ENCODE data around the gene PTPN7. TPM values are rescaled to one million over a fixed set of nuclear protein-coding genes. Genes with fewer than 3 reads are reported as not detected.
"Not testable (repeated sequence)": the region's sequence is repeated elsewhere in the genome, so short reads cannot be mapped to it uniquely, and the experiment has no call there.

PTPN7 gene
- total RNA-seq, 1 experiment from 2014 or later: 2.2 TPM

- H3K4me3 ChIP-seq (ENCODE audit: low read depth, low read length, poor library complexity, severe bottlenecking): no peak overlapping the region
- ChIA-PET POLR2A (ENCODE audit: low non-redundant PET) (interaction anchor here (0.7 kb wide), 1 partner anchor 200 kb away, joined by 5 read pairs; no protein-coding TSS in a partner anchor), CTCF (interaction anchor here (0.8 kb wide), 1 partner anchor 120 kb away, joined by 5 read pairs; no protein-coding TSS in a partner anchor)
- no peak for DNase-seq (ENCODE audit: low spot score)
- no TSS peak for BruUV-seq (replicated peaks)
- no peaks in the 10 kb centered on the region for H3K36me3 ChIP-seq (ENCODE audit: insufficient read depth, low read length, poor library complexity, severe bottlenecking)
- TF ChIP-seq CTCF (conservative IDR thresholded peaks at IDR 0.05; ENCODE audit: low read depth, low read length) (no peak), EZH2 (IDR thresholded peaks at IDR 0.05; ENCODE audit: borderline replicate concordance, low read depth, low read length, poor library complexity, severe bottlenecking) (no peak)
- intact Hi-C loops (cut with micrococcal nuclease; ENCODE audit: unreplicated experiment): no loop called here
- H3K27ac ChIP-seq (ENCODE audit: low read depth, low read length, poor library complexity, severe bottlenecking): no peak overlapping the region
- H3K9me3 ChIP-seq (ENCODE audit: low read depth, low read length, poor library complexity, severe bottlenecking): no peaks in the 10 kb centered on the region
- H3K4me1 ChIP-seq (ENCODE audit: insufficient read depth, low read length, poor library complexity, severe bottlenecking): peaks cover 7% of the 10 kb centered on the region
- no peaks in the 10 kb centered on the region for H3K27me3 ChIP-seq (replicated peaks; ENCODE audit: insufficient read depth, low read depth, low read length, poor library complexity)
These were observed 8.5 kb upstream of the PTPN7 start for GRCh38 chr1:202168861-202169260.

GRCh38 chr1:202167708-202168415 is 7.5 kb upstream of the PTPN7 start:
- intact Hi-C loops (cut with micrococcal nuclease; ENCODE audit: unreplicated experiment): no loop called here
- TF ChIP-seq CTCF (conservative IDR thresholded peaks at IDR 0.05; ENCODE audit: low read depth, low read length): no peak
- TF ChIP-seq EZH2 (IDR thresholded peaks at IDR 0.05; ENCODE audit: borderline replicate concordance, low read depth, low read length, poor library complexity, severe bottlenecking): no peak
- H3K27ac ChIP-seq (ENCODE audit: low read depth, low read length, poor library complexity, severe bottlenecking): no peak overlapping the region
- no peaks in the 10 kb centered on the region for H3K9me3 ChIP-seq (ENCODE audit: low read depth, low read length, poor library complexity, severe bottlenecking)
- H3K4me1 ChIP-seq (ENCODE audit: insufficient read depth, low read length, poor library complexity, severe bottlenecking): peaks cover 7% of the 10 kb centered on the region
- ChIA-PET CTCF (no interaction called here), POLR2A (ENCODE audit: low non-redundant PET) (no interaction called here)
- peak; percentile 27 for DNase-seq (ENCODE audit: low spot score)
- no peaks in the 10 kb centered on the region for H3K27me3 ChIP-seq (replicated peaks; ENCODE audit: insufficient read depth, low read depth, low read length, poor library complexity)
- no TSS peak for BruUV-seq (replicated peaks)
- no peak overlapping the region for H3K4me3 ChIP-seq (ENCODE audit: low read depth, low read length, poor library complexity, severe bottlenecking)
- no peaks in the 10 kb centered on the region for H3K36me3 ChIP-seq (ENCODE audit: insufficient read depth, low read length, poor library complexity, severe bottlenecking)

GRCh38 chr1:202167054-202167453 is 6.7 kb upstream of the PTPN7 start:
- H3K27ac ChIP-seq (ENCODE audit: low read depth, low read length, poor library complexity, severe bottlenecking); CTCF ChIA-PET; intact Hi-C loops (cut with micrococcal nuclease; ENCODE audit: unreplicated experiment); H3K36me3 ChIP-seq (ENCODE audit: insufficient read depth, low read length, poor library complexity, severe bottlenecking); DNase-seq (ENCODE audit: low spot score); H3K4me1 ChIP-seq (ENCODE audit: insufficient read depth, low read length, poor library complexity, severe bottlenecking); H3K9me3 ChIP-seq (ENCODE audit: low read depth, low read length, poor library complexity, severe bottlenecking); H3K27me3 ChIP-seq (replicated peaks; ENCODE audit: insufficient read depth, low read depth, low read length, poor library complexity); H3K4me3 ChIP-seq (ENCODE audit: low read depth, low read length, poor library complexity, severe bottlenecking); BruUV-seq (replicated peaks); POLR2A ChIA-PET (ENCODE audit: low non-redundant PET): not testable (repeated sequence)
